SH-SY5Y (cell line): Measurements from ENCODE around the gene C12orf57.

Experiments used
- GATA2 ChIP-seq: IDR thresholded peaks from 2 replicates; pipeline ENCODE4 v1.6.1; 2011; ENCODE audit warnings: mild to moderate bottlenecking, low read depth, low read length
- GATA3 ChIP-seq: IDR thresholded peaks from 2 replicates; pipeline ENCODE4 v1.6.1; 2011; ENCODE audit warnings: low read depth, mild to moderate bottlenecking, low read length, moderate library complexity

GRCh38 chr12:6943722-6944380 is at the start of gene C12orf57, which contains the start of gene RNU7-1:
- peak; percentile 10; the same call in 1 of the 2 replicates for TF ChIP-seq GATA2
- TF ChIP-seq GATA3 = no peak
